H1 (cell line): Measurements from ENCODE around the gene APOBEC3C. TPM values are rescaled to one million over a fixed set of nuclear protein-coding genes. Genes with fewer than 3 reads are reported as not detected.

ENCODE experiments used
- CTCF ChIA-PET: fragments of 300-600 bp; sonication (Branson Sonifier 250); formaldehyde crosslinking; loops from one replicate; lab custom pipeline; 2021; ENCODE audit not compliant: partially characterized antibody; lab: Charles Lee
- POLR2A ChIA-PET: fragments of 300-600 bp; sonication (Branson Sonifier 250); formaldehyde crosslinking; loops from one replicate; lab custom pipeline; 2021; ENCODE audit warnings: inconsistent platforms; ENCODE audit not compliant: partially characterized antibody; lab: Charles Lee
- DNase-seq, 2 experiments: peaks; one replicate each; pipeline versions ENCODE4 v3.0.0 to v3.0.0-alpha.2; 2010 to 2022; ENCODE audit warnings: low spot score in 2 of 2, low read depth in 1 of 2, mixed read lengths in 1 of 2
- FAIRE-seq: peaks from 2 replicates; lab custom pipeline; 2011; peaks lifted over from hg19 to GRCh38; lab: Jason Lieb, UNC
- H2AFZ ChIP-seq: 2 replicates; pipeline ENCODE4 v1.8.1; 2012; ENCODE audit warnings: low read length, inconsistent platforms
- H2AK5ac ChIP-seq: 2 replicates; pipeline ENCODE4 v1.6.1; 2013; ENCODE audit warnings: low read depth, low read length
- H2BK120ac ChIP-seq: replicated peaks from 2 replicates; pipeline ENCODE3; 2013; ENCODE audit warnings: low read depth, low read length, inconsistent platforms
- H2BK12ac ChIP-seq: 2 replicates; pipeline ENCODE4 v1.6.1; 2013; ENCODE audit warnings: low read depth, low read length
- H2BK15ac ChIP-seq: 2 replicates; pipeline ENCODE4 v1.6.1; 2013; ENCODE audit warnings: low read length
- H2BK20ac ChIP-seq: 2 replicates; pipeline ENCODE4 v1.6.1; 2013; ENCODE audit warnings: low read length
- H2BK5ac ChIP-seq: 2 replicates; pipeline ENCODE4 v1.6.1; 2013; ENCODE audit warnings: low read depth, low read length
- H3K14ac ChIP-seq: 2 replicates; pipeline ENCODE4 v1.6.1; 2013; ENCODE audit warnings: inconsistent platforms; ENCODE audit not compliant: insufficient read length
- H3K18ac ChIP-seq: 2 replicates; pipeline ENCODE4 v1.6.1; 2013; ENCODE audit warnings: low read length; ENCODE audit errors: extremely low read depth
- H3K23ac ChIP-seq: 2 replicates; pipeline ENCODE4 v1.6.1; 2013; ENCODE audit warnings: inconsistent platforms; ENCODE audit not compliant: insufficient read length
- H3K23me2 ChIP-seq: 2 replicates; pipeline ENCODE4 v1.6.1; 2013; ENCODE audit warnings: low read depth, low read length
- H3K27ac ChIP-seq: 2 replicates; pipeline ENCODE4 v1.6.1; 2011; ENCODE audit warnings: low read depth, low read length, inconsistent platforms
- H3K27me3 ChIP-seq, 4 experiments: replicated peaks in 1 of 4; 1 replicate in 1 of 4; 2 replicates in 3 of 4; pipeline versions ENCODE4 v1.6.1 to v1.8.1; 2011 to 2013; ENCODE audit warnings: low read length in 3 of 4, mild to moderate bottlenecking in 3 of 4, inconsistent platforms in 2 of 4, mixed read lengths in 2 of 4, moderate library complexity in 1 of 4; ENCODE audit not compliant: control insufficient read depth in 3 of 4, insufficient read depth in 3 of 4; ENCODE audit errors: extremely low read depth in 1 of 4
- H3K36me3 ChIP-seq, 4 experiments: 2 replicates each; pipeline versions ENCODE4 v1.6.1 to v1.8.1; 2011 to 2013; ENCODE audit warnings: mild to moderate bottlenecking in 4 of 4, low read length in 3 of 4, moderate library complexity in 2 of 4, control low read depth in 1 of 4, inconsistent platforms in 1 of 4; ENCODE audit not compliant: insufficient read depth in 4 of 4, control insufficient read depth in 2 of 4
- H3K4ac ChIP-seq: replicated peaks from 2 replicates; pipeline ENCODE3; 2013; ENCODE audit warnings: low read length, low read depth, mixed read lengths, inconsistent platforms; ENCODE audit not compliant: insufficient read length
- H3K4me1 ChIP-seq, 4 experiments: replicated peaks in 1 of 4; 1 replicate in 1 of 4; 2 replicates in 3 of 4; pipeline versions ENCODE4 v1.6.1 to v1.8.1; 2011 to 2013; ENCODE audit warnings: low read length in 3 of 4, inconsistent platforms in 2 of 4, mixed read lengths in 1 of 4; ENCODE audit not compliant: insufficient read depth in 4 of 4, control insufficient read depth in 3 of 4
- H3K4me2 ChIP-seq, 2 experiments: 2 replicates each; pipeline versions ENCODE4 v1.6.1 to v1.8.1; 2011 to 2013; ENCODE audit warnings: low read depth in 2 of 2, low read length in 2 of 2, control low read depth in 1 of 2, inconsistent platforms in 1 of 2, mild to moderate bottlenecking in 1 of 2; ENCODE audit not compliant: insufficient read depth in 1 of 2
- H3K4me3 ChIP-seq, 4 experiments: fragments of 200-600, 300-600 bp in 1 of 4; sonication (generic), shearing (Covaris generic), sonication (Bioruptor Twin) in 1 of 4; 2 replicates each; pipeline versions ENCODE4 v1.5.1 to v1.8.1; 2011 to 2016; ENCODE audit warnings: low read length in 4 of 4, low read depth in 3 of 4, control low read depth in 2 of 4, inconsistent platforms in 2 of 4, mild to moderate bottlenecking in 2 of 4, mixed read lengths in 1 of 4, moderate library complexity in 1 of 4; ENCODE audit not compliant: insufficient read depth in 2 of 4; ENCODE audit errors: extremely low read depth in 1 of 4
- H3K56ac ChIP-seq: replicated peaks from 2 replicates; pipeline ENCODE3; 2013; ENCODE audit warnings: low read depth, mild to moderate bottlenecking, mixed read lengths, low read length, inconsistent platforms; ENCODE audit not compliant: insufficient read length
- H3K79me1 ChIP-seq: 2 replicates; pipeline ENCODE4 v1.6.1; 2013; ENCODE audit warnings: low read depth, low read length, control low read depth
- H3K79me2 ChIP-seq, 2 experiments: 2 replicates each; pipeline versions ENCODE4 v1.6.1 to v1.8.1; 2012 to 2013; ENCODE audit warnings: low read length in 2 of 2, mild to moderate bottlenecking in 2 of 2, inconsistent platforms in 1 of 2; ENCODE audit not compliant: insufficient read depth in 2 of 2, control insufficient read depth in 1 of 2
- H3K9ac ChIP-seq, 4 experiments: replicated peaks in 1 of 4; 1 replicate in 1 of 4; 2 replicates in 3 of 4; pipeline versions ENCODE4 v1.6.1 to v1.8.1; 2011 to 2013; ENCODE audit warnings: low read depth in 3 of 4, low read length in 3 of 4, control low read depth in 2 of 4, mild to moderate bottlenecking in 2 of 4, moderate library complexity in 2 of 4, inconsistent platforms in 1 of 4; ENCODE audit errors: extremely low read depth in 1 of 4
- H3K9me3 ChIP-seq, 2 experiments: 2 replicates each; pipeline versions ENCODE4 v1.6.1 to v1.8.1; 2012 to 2013; ENCODE audit warnings: mild to moderate bottlenecking in 2 of 2, moderate library complexity in 2 of 2, control low read depth in 1 of 2, inconsistent platforms in 1 of 2, low read depth in 1 of 2, low read length in 1 of 2, mixed read lengths in 1 of 2; ENCODE audit not compliant: insufficient read depth in 2 of 2
- H4K20me1 ChIP-seq, 2 experiments: replicated peaks in 1 of 2; 2 replicates each; pipeline versions ENCODE3 to v1.8.1; 2011 to 2013; ENCODE audit warnings: inconsistent platforms in 2 of 2, low read length in 2 of 2, mild to moderate bottlenecking in 1 of 2; ENCODE audit not compliant: insufficient read depth in 2 of 2, control insufficient read depth in 1 of 2
- H4K5ac ChIP-seq: 2 replicates; pipeline ENCODE4 v1.6.1; 2013; ENCODE audit warnings: low read length, low read depth, mixed read lengths, inconsistent platforms; ENCODE audit not compliant: insufficient read length
- H4K8ac ChIP-seq: 2 replicates; pipeline ENCODE4 v1.8.0; 2013; ENCODE audit warnings: mild to moderate bottlenecking, moderate library complexity, low read length, inconsistent platforms; ENCODE audit not compliant: insufficient read depth; ENCODE audit errors: extremely low read depth
- H4K91ac ChIP-seq: replicated peaks from 2 replicates; pipeline ENCODE3; 2013; ENCODE audit warnings: low read length, mixed read lengths, inconsistent platforms; ENCODE audit not compliant: insufficient read length
- CBX8 ChIP-seq: fragments of 300-800, 300-1000 bp; sonication (generic); IDR thresholded peaks from 2 replicates; pipeline ENCODE4 v1.7.1; 2016; ENCODE audit warnings: low read depth, low read length, borderline replicate concordance
- CREB1 ChIP-seq: IDR thresholded peaks from 2 replicates; pipeline ENCODE4 v1.6.1; 2012; ENCODE audit warnings: inconsistent platforms
- E2F6 ChIP-seq: IDR thresholded peaks from 2 replicates; pipeline ENCODE4 v1.6.1; 2012; ENCODE audit warnings: inconsistent platforms
- GABPA ChIP-seq: IDR thresholded peaks from 2 replicates; pipeline ENCODE4 v1.6.1; 2011; ENCODE audit warnings: mild to moderate bottlenecking, low read length, moderate library complexity, borderline replicate concordance; ENCODE audit not compliant: insufficient read depth
- GTF2F1 ChIP-seq: IDR thresholded peaks from 2 replicates; pipeline ENCODE4 v1.6.1; 2012; ENCODE audit warnings: low read depth, low read length, improper control_type of control experiment, borderline replicate concordance
- JUN ChIP-seq: IDR thresholded peaks from 2 replicates; pipeline ENCODE4 v1.6.1; 2011; ENCODE audit warnings: low read depth, mild to moderate bottlenecking, improper control_type of control experiment, low read length
- KDM1A ChIP-seq: fragments of 200-600, 300-600 bp; sonication (generic); IDR thresholded peaks from 2 replicates; pipeline ENCODE4 v1.7.1; 2016; ENCODE audit warnings: mild to moderate bottlenecking, low read length, borderline replicate concordance
- MAFK ChIP-seq: IDR thresholded peaks from 2 replicates; pipeline ENCODE4 v1.6.1; 2012; ENCODE audit warnings: low read depth, mild to moderate bottlenecking, improper control_type of control experiment, low read length
- RAD21 ChIP-seq, 2 experiments: IDR thresholded peaks in 1 of 2; conservative IDR thresholded peaks in 1 of 2; 2 replicates each; pipeline ENCODE4 v1.6.1; 2011; ENCODE audit warnings: low read depth in 2 of 2, low read length in 2 of 2, improper control_type of control experiment in 1 of 2, inconsistent platforms in 1 of 2, mild to moderate bottlenecking in 1 of 2, moderate library complexity in 1 of 2
- SP2 ChIP-seq: IDR thresholded peaks from 2 replicates; pipeline ENCODE4 v1.6.1; 2012; ENCODE audit warnings: mild to moderate bottlenecking, low read length, inconsistent platforms
- SP4 ChIP-seq: IDR thresholded peaks from 2 replicates; pipeline ENCODE4 v1.6.1; 2012; ENCODE audit warnings: low read length, inconsistent platforms
- TAF1 ChIP-seq: IDR thresholded peaks from 2 replicates; pipeline ENCODE4 v1.6.1; 2011; ENCODE audit warnings: mild to moderate bottlenecking, low read depth, low read length
- WGBS, 2 experiments: shearing (Covaris generic) in 1 of 2; methylation state at CpG; one replicate each; pipeline versions ENCODE4 v1.1.6 to v1.1.7; 2013 to 2015; ENCODE audit warnings: low lambda C conversion rate in 2 of 2, mixed read lengths in 2 of 2, inconsistent platforms in 1 of 2, low coverage in 1 of 2, missing lambda C conversion rate in 1 of 2; ENCODE audit not compliant: insufficient replicate concordance in 2 of 2, insufficient coverage in 1 of 2, insufficient read length in 1 of 2; ENCODE audit errors: extremely low coverage in 1 of 2, missing lambda C conversion rate in 1 of 2; 5-methylcytosine and 5-hydroxymethylcytosine counted together
- polyA plus RNA-seq, 7 experiments: library from polyadenylated mRNA; depleted of rRNA in 3 of 7; stranded (reverse) in 5 of 7; unstranded in 2 of 7; fragments of >200 nt in 5 of 7; fragments of 200-250 nt in 2 of 7; gene quantifications; 1 replicate in 5 of 7; 2 replicates in 1 of 7; 4 replicates in 1 of 7; pipeline versions ENCODE4 v1.2.1 to v1.2.3, GENCODE V29; 2011 to 2013; ENCODE audit warnings: missing spikeins in 2 of 7, mixed read lengths in 2 of 7
- total RNA-seq: library from RNA; stranded (reverse); fragmentation: NEBNext Ultra II Directional; extraction: Animal tissue kit (Norgen Biotek cat#: 25700); gene quantifications from 2 replicates; pipeline ENCODE4 v1.2.1, GENCODE V29; 2021

The APOBEC3C gene
- total and polyA plus RNA-seq, 2 of the 8 experiments (the other 6 are each of a cell fraction or from before 2014, with no cell fraction given) = 20.3 to 23.3 TPM

- no peak for FAIRE-seq
- Histone ChIP-seq H3K56ac (no peak overlapping the region), H4K91ac (no peak overlapping the region), H3K9ac (no peak overlapping the region), H3K79me1 (no peaks in the 10 kb centered on the region), H3K27ac (no peak overlapping the region), H2AK5ac (0 out of 2 replicates have a peak overlapping the region, but pooled peaks have one; percentile 56), H3K79me2 (no peaks in the 10 kb centered on the region), H3K36me3 (no peaks in the 10 kb centered on the region), H3K18ac (no peak overlapping the region), H2BK12ac (no peak overlapping the region), H2BK15ac (no peak overlapping the region), H2BK5ac (no peak overlapping the region), H3K4me3 (no peak overlapping the region), H3K4me2 (no peak overlapping the region), H2BK20ac (no peak overlapping the region), H3K23ac (no peak overlapping the region), H3K4ac (no peak overlapping the region), H4K5ac (no peak overlapping the region), H2BK120ac (no peak overlapping the region), H3K27me3 (no peaks in the 10 kb centered on the region), H4K8ac (no peak overlapping the region), H3K14ac (no peak overlapping the region), H3K23me2 (no peaks in the 10 kb centered on the region), H3K4me1 (peaks cover 0 to 10% (median 3%) of the 10 kb centered on the region in 4 experiments; a peak in 5 of 7 replicates), H3K9me3 (no peaks in the 10 kb centered on the region), H4K20me1 (no peaks in the 10 kb centered on the region), H2AFZ (peak overlapping the region; percentile 23; the same call in 1 of the 2 replicates)
- no peak for DNase-seq
- CTCF ChIA-PET = interaction anchor here (1.0 to 1.5 kb wide), 4 partner anchors 11 to 197 kb away, joined by 3 to 4 read pairs (median 3); partner anchors contain the start of gene APOBEC3D
- POLR2A ChIA-PET = interaction anchor here (0.7 kb wide), 1 partner anchor 9 kb away, joined by 3 read pairs; no protein-coding TSS in a partner anchor
- 87% methylated on average over 14 of the region's 14 CpGs; no CpG with 5 or more reads in 1 of the 2 experiments for WGBS, 2 experiments
- TF ChIP-seq RAD21 (IDR thresholded peaks at IDR 0.05 in 1 of 2, conservative IDR thresholded peaks at IDR 0.05 in 1 of 2; ENCODE audit: low read depth in 2 of 2, low read length in 2 of 2) (no peak), CREB1 (no peak), SP4 (no peak), TAF1 (no peak), JUN (no peak), KDM1A (no peak), MAFK (no peak), GTF2F1 (no peak), SP2 (no peak), CBX8 (no peak), E2F6 (no peak), GABPA (no peak)
Observed at GRCh38 chr22:38965614-38966379, 48.3 kb upstream of the APOBEC3C start.
